K562 (cell line): ENCODE results near the gene BANP. TPM values are rescaled to one million over a fixed set of nuclear protein-coding genes. Genes with fewer than 3 reads are reported as not detected.

Source experiments
- ARNT ChIP-seq, 2 experiments: fragments of 450-650 bp; IDR thresholded peaks; 2 replicates each; pipeline ENCODE4 v1.6.1; 2016; ENCODE audit warnings: mild to moderate bottlenecking in 1 of 2
- ASH1L ChIP-seq: fragments of 450-650 bp; IDR thresholded peaks from 2 replicates; pipeline ENCODE4 v1.6.1; 2018; ENCODE audit warnings: borderline replicate concordance, mild to moderate bottlenecking, low read depth; ENCODE audit not compliant: partially characterized antibody
- ATF7 ChIP-seq: fragments of 450-650 bp; IDR thresholded peaks from 2 replicates; pipeline ENCODE4 v1.7.1; 2014; ENCODE audit warnings: mild to moderate bottlenecking, moderate library complexity
- CREM ChIP-seq: IDR thresholded peaks from 2 replicates; pipeline ENCODE4 v1.6.1; 2014; ENCODE audit warnings: antibody characterized with exemption, low read depth
- DACH1 ChIP-seq: fragments of 450-650 bp; IDR thresholded peaks from 2 replicates; pipeline ENCODE4 v1.6.1; 2018; ENCODE audit not compliant: partially characterized antibody
- ELF1 ChIP-seq: fragments of 200-800 bp; sonication (Bioruptor generic); IDR thresholded peaks from 2 replicates; pipeline ENCODE4 v1.6.1; 2016; ENCODE audit warnings: missing genetic modification characterization, missing compliant biosample characterization
- EP400 ChIP-seq: fragments of 450-650 bp; IDR thresholded peaks from 2 replicates; pipeline ENCODE4 v1.6.1; 2017; ENCODE audit warnings: antibody characterized with exemption, mild to moderate bottlenecking, moderate library complexity
- FOSL1 ChIP-seq: fragments of 200-800 bp; sonication (Bioruptor generic); conservative IDR thresholded peaks from 2 replicates; pipeline ENCODE4 v1.6.1; 2016; ENCODE audit warnings: missing genetic modification characterization, missing compliant biosample characterization
- MAFK ChIP-seq: IDR thresholded peaks from 2 replicates; pipeline ENCODE4 v1.6.1; 2011; ENCODE audit warnings: low read length, improper control_type of control experiment
- MIER1 ChIP-seq: fragments of 450-650 bp; IDR thresholded peaks from 2 replicates; pipeline ENCODE4 v1.6.1; 2016; ENCODE audit warnings: antibody characterized with exemption, mild to moderate bottlenecking, low read depth
- NFE2 ChIP-seq: IDR thresholded peaks from 2 replicates; pipeline ENCODE4 v1.6.1; 2014; ENCODE audit warnings: antibody characterized with exemption, low read depth
- RCOR1 ChIP-seq, 2 experiments: IDR thresholded peaks; 2 replicates each; pipeline ENCODE4 v1.6.1; 2012; ENCODE audit warnings: low read depth in 2 of 2, low read length in 2 of 2, borderline replicate concordance in 1 of 2, improper control_type of control experiment in 1 of 2
- SNRNP70 ChIP-seq: fragments of 200-400 bp; formaldehyde crosslinking; optimal IDR thresholded peaks from 2 replicates; pipeline ENCODE3; 2017; ENCODE audit warnings: low read depth, low read length
- SP1 ChIP-seq: sonication (generic); formaldehyde crosslinking; IDR thresholded peaks from 2 replicates; pipeline ENCODE4 v1.8.1; 2022; ENCODE audit warnings: mild to moderate bottlenecking, missing genetic modification reagents
- SRSF9 ChIP-seq: fragments of 200-400 bp; formaldehyde crosslinking; IDR thresholded peaks from 2 replicates; pipeline ENCODE4 v1.6.1; 2017; ENCODE audit warnings: low read depth, low read length, borderline replicate concordance
- TAF7 ChIP-seq: fragments of 450-650 bp; IDR thresholded peaks from 2 replicates; pipeline ENCODE4 v1.6.1; 2016; ENCODE audit warnings: missing genetic modification characterization, missing compliant biosample characterization
- ZBTB7A ChIP-seq: IDR thresholded peaks from 2 replicates; pipeline ENCODE4 v1.6.1; 2011; ENCODE audit warnings: low read depth, mild to moderate bottlenecking, low read length, moderate library complexity, borderline replicate concordance; ENCODE audit not compliant: control insufficient read depth
- ZNF184 ChIP-seq: sonication (generic); formaldehyde crosslinking; IDR thresholded peaks from 2 replicates; pipeline ENCODE4 v1.5.0; 2020; ENCODE audit warnings: missing genetic modification reagents
- ZNF197 ChIP-seq: fragments of 200-800 bp; sonication (Bioruptor generic); IDR thresholded peaks from 2 replicates; pipeline ENCODE4 v1.6.1; 2016; ENCODE audit warnings: low read depth, missing genetic modification characterization, missing compliant biosample characterization
- ZSCAN29 ChIP-seq: fragments of 450-650 bp; IDR thresholded peaks from 2 replicates; pipeline ENCODE4 v1.6.1; 2017
- polyA plus RNA-seq, 8 experiments: library from polyadenylated mRNA; depleted of rRNA in 4 of 8; stranded (reverse) in 5 of 8; unstranded in 3 of 8; fragments of >200 nt; fragmentation: Nextera tagmentation in 2 of 8; fragmentation: Illumina TruSeq in 1 of 8; extraction: Ambion mirVana in 2 of 8; extraction: Trizol in 1 of 8; gene quantifications; 2 replicates each; pipeline versions ENCODE4 v1.2.1 to v1.2.3, GENCODE V29; 2011 to 2014; ENCODE audit warnings: inconsistent platforms in 1 of 8, missing spikeins in 1 of 8
- total RNA-seq, 7 experiments: library from RNA; depleted of rRNA in 6 of 7; stranded (reverse); fragments of >200 nt in 6 of 7; fragmentation: Illumina TruSeq in 2 of 7; extraction: Trizol in 2 of 7; gene quantifications; 2 replicates each; pipeline versions ENCODE4 v1.2.1 to v1.2.3, GENCODE V29; 2011 to 2021; ENCODE audit warnings: low replicate concordance in 1 of 7
- TF ChIP-seq, protein P1 (sequence below), 2 experiments: fragments of 450-650 bp; formaldehyde crosslinking in 1 of 2; IDR thresholded peaks; 2 replicates each; pipeline versions ENCODE4 v1.4.0 to v1.6.1; 2014 to 2020; ENCODE audit warnings: mild to moderate bottlenecking in 2 of 2, borderline replicate concordance in 1 of 2, low read depth in 1 of 2

Gene BANP
- total and polyA plus RNA-seq, 9 of the 15 experiments (the other 6 are each of a cell fraction or from before 2014, with no cell fraction given) = 4.6 to 22.1 (median 15.6) TPM

DNA sequence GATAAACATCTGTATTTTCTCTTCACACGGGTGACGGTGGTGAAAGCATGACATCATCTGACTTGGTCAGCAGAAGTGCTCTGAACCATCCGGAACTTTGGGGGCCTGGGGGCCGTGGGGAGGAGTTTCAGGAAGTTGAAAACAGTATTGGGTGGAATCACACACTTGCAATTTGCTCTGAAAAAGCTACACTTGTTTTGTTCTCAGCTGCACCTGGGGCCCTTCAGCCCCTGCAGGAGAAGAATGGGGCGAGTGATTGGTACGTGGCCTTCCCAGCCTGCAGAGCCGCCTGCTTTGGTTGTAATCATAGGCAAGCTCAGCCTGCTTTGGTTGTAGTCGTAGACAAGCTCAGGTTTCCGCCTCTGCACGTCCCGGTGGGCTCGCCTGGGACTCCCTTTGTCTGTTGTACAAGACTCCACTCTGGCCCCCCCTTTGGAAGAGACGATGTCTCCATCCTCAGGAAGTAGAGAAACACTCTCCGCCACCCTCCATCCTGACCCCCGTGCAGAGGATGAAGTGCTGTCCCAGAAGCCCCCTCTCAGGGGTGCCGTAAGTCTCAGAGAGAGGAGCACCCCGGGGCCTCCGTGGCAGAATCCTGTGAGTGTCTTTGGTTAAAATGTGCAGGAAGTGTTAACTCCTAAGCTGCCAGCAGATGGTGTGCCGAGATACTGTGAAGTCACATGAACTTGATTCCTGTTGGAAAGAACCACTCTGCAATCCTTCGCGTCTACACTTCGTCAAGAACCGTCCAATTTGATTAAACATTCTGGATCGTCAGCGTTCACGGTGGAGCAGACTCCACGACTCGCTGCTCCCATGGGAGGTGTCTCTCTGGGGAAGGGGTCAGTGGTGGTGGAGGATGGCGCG is 5.4 kb downstream of the BANP start (continued):
- TF ChIP-seq, protein P1, sequence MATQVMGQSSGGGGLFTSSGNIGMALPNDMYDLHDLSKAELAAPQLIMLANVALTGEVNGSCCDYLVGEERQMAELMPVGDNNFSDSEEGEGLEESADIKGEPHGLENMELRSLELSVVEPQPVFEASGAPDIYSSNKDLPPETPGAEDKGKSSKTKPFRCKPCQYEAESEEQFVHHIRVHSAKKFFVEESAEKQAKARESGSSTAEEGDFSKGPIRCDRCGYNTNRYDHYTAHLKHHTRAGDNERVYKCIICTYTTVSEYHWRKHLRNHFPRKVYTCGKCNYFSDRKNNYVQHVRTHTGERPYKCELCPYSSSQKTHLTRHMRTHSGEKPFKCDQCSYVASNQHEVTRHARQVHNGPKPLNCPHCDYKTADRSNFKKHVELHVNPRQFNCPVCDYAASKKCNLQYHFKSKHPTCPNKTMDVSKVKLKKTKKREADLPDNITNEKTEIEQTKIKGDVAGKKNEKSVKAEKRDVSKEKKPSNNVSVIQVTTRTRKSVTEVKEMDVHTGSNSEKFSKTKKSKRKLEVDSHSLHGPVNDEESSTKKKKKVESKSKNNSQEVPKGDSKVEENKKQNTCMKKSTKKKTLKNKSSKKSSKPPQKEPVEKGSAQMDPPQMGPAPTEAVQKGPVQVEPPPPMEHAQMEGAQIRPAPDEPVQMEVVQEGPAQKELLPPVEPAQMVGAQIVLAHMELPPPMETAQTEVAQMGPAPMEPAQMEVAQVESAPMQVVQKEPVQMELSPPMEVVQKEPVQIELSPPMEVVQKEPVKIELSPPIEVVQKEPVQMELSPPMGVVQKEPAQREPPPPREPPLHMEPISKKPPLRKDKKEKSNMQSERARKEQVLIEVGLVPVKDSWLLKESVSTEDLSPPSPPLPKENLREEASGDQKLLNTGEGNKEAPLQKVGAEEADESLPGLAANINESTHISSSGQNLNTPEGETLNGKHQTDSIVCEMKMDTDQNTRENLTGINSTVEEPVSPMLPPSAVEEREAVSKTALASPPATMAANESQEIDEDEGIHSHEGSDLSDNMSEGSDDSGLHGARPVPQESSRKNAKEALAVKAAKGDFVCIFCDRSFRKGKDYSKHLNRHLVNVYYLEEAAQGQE (IDR thresholded peaks at IDR 0.05; ENCODE audit: borderline replicate concordance) = peak; percentile 51
- TF ChIP-seq, protein P1 (CRISPR knock-in tag; IDR thresholded peaks at IDR 0.05; ENCODE audit: low read depth) = no peak
- TF ChIP-seq ZNF184 (CRISPR knock-in tag) (no peak), SP1 (CRISPR knock-in tag) (peak; percentile 12; the same call in 1 of the 2 replicates), ARNT (IDR thresholded peaks at IDR 0.05) (no peak), SNRNP70 (no peak), ZBTB7A (peak; percentile 28; the same call in 1 of the 2 replicates), MAFK (peak; percentile 51), ELF1 (tag) (peak; percentile 61), CREM (peak; percentile 93), ZNF197 (peak; percentile 57; the same call in 1 of the 2 replicates), EP400 (peak; percentile 32; the same call in 1 of the 2 replicates), ZSCAN29 (peak; percentile 69; the same call in 1 of the 2 replicates), SRSF9 (no peak), FOSL1 (peak; percentile 67), DACH1 (no peak), ATF7 (peak; percentile 98), NFE2 (0 out of 2 replicates have a peak, but pooled peaks have one; percentile 5), ASH1L (no peak), TAF7 (tag) (0 out of 2 replicates have a peak, but pooled peaks have one; percentile 34), RCOR1 (IDR thresholded peaks at IDR 0.05; ENCODE audit: borderline replicate concordance in 1 of 2, low read depth in 2 of 2, low read length in 2 of 2) (peak in 1 of 2 experiments; percentile 39; a peak in 1 of 4 replicates), MIER1 (no peak)
